Peyer's patch (tissue), 4 donors: ENCODE data around the gene TOB1. TPM values are rescaled to one million over a fixed set of nuclear protein-coding genes. Genes with fewer than 3 reads are reported as not detected.
"Not testable (repeated sequence)": the region's sequence is repeated elsewhere in the genome, so short reads cannot be mapped to it uniquely, and the experiment has no call there.

ENCODE experiments used
- DNase-seq, 3 donors: peaks; one replicate each; pipeline ENCODE4 v3.0.0-alpha.2; 2017 to 2019
- H3K27ac ChIP-seq, 4 donors: fragments of 200-600 bp; sonication (generic); one replicate each; pipeline ENCODE4 v1.5.1; 2016 to 2019
- H3K27me3 ChIP-seq, 2 donors: fragments of 200-600 bp; sonication (generic); one replicate each; pipeline ENCODE4 v1.5.1; 2019
- H3K36me3 ChIP-seq, 3 donors: fragments of 200-600 bp; sonication (generic); one replicate each; pipeline ENCODE4 v1.5.1; 2016 to 2019
- H3K4me1 ChIP-seq, 4 donors: fragments of 200-600 bp; sonication (generic); one replicate each; pipeline ENCODE4 v1.5.1; 2016 to 2019
- H3K4me3 ChIP-seq, 4 donors: fragments of 200-600 bp; sonication (generic); 1 replicate in 3 of 4; 2 replicates in 1 of 4; pipeline ENCODE4 v1.5.1; 2016 to 2019; ENCODE audit warnings: mild to moderate bottlenecking in 1 of 4
- H3K9me3 ChIP-seq, 4 donors: fragments of 200-600 bp; sonication (generic); one replicate each; pipeline ENCODE4 v1.5.1; 2016 to 2019; ENCODE audit warnings: mild to moderate bottlenecking in 1 of 4
- CTCF ChIP-seq, 6 experiments: fragments of 450-650 bp in 4 of 6; fragments of 200-600 bp in 2 of 6; sonication (generic) in 1 of 6; IDR thresholded peaks; one replicate each; pipeline ENCODE4 v1.5.1; 2017 to 2019; ENCODE audit warnings: antibody characterized with exemption in 6 of 6, mild to moderate bottlenecking in 3 of 6, moderate library complexity in 1 of 6
- POLR2A ChIP-seq, 2 donors: fragments of 450-650 bp; IDR thresholded peaks; one replicate each; pipeline ENCODE4 v1.5.1; 2017; ENCODE audit warnings: antibody characterized with exemption in 2 of 2, mild to moderate bottlenecking in 2 of 2, moderate library complexity in 2 of 2
- total RNA-seq, 4 donors: library from RNA; depleted of rRNA; stranded (reverse); fragments of >200 nt; gene quantifications; one replicate each; pipeline ENCODE4 v1.1.0, GENCODE V29; 2016

TOB1 gene
- total RNA-seq, 4 donors from 2014 or later, result 38.0 to 101 (median 60.6) TPM

GRCh38 chr17:50864747-50865059, 1.5 kb downstream of the TOB1 start:
- no peaks in the 10 kb centered on the region for H3K9me3 ChIP-seq
- TF ChIP-seq CTCF (IDR thresholded peaks at IDR 0.05) (peak in 2 of 6 experiments; percentile 12 to 16), POLR2A (IDR thresholded peaks at IDR 0.05) (peak in 1 of 2 donors; percentile 25)
- peak overlapping the region; percentile 82 to 99 (median 96) for H3K4me3 ChIP-seq
- DNase-seq, result no peak
- H3K27me3 ChIP-seq, result no peaks in the 10 kb centered on the region
- H3K27ac ChIP-seq, result peak overlapping the region; percentile 95 to 100 (median 99)
- H3K36me3 ChIP-seq, result peaks cover 0 to 27% (median 0%) of the 10 kb centered on the region in 3 donors
- H3K4me1 ChIP-seq, result peaks cover 0 to 9% (median 3%) of the 10 kb centered on the region in 4 donors

- peaks cover 0 to 9% (median 3%) of the 10 kb centered on the region in 4 donors for H3K4me1 ChIP-seq
These were observed 2.2 kb downstream of the TOB1 start for GRCh38 chr17:50863931-50864330.

GRCh38 chr17:50863221-50863843, 2.8 kb downstream of the TOB1 start:
- H3K9me3 ChIP-seq, result no peaks in the 10 kb centered on the region
- H3K36me3 ChIP-seq, result peaks cover 0 to 27% (median 0%) of the 10 kb centered on the region in 3 donors
- no peaks in the 10 kb centered on the region for H3K27me3 ChIP-seq
- DNase-seq, result peak in 2 of 3 donors; percentile 27 to 78
- peak overlapping the region in 2 of 4 donors; percentile 82 to 99 for H3K4me3 ChIP-seq
- TF ChIP-seq POLR2A (IDR thresholded peaks at IDR 0.05) (peak in 1 of 2 donors; percentile 13), CTCF (IDR thresholded peaks at IDR 0.05) (peak in 5 of 6 experiments; percentile 20 to 65 (median 61))
- H3K4me1 ChIP-seq, result peaks cover 0 to 9% (median 3%) of the 10 kb centered on the region in 4 donors
- peak overlapping the region in 2 of 4 donors; percentile 73 to 100 for H3K27ac ChIP-seq

More at GRCh38 chr17:50863931-50864330, 2.2 kb downstream of the TOB1 start:
- H3K9me3 ChIP-seq, result no peaks in the 10 kb centered on the region
- no peak for DNase-seq
- H3K4me3 ChIP-seq, result peak overlapping the region in 2 of 4 donors; percentile 82 to 99
- H3K36me3 ChIP-seq, result peaks cover 0 to 27% (median 0%) of the 10 kb centered on the region in 3 donors
- H3K27me3 ChIP-seq, result no peaks in the 10 kb centered on the region
- peak overlapping the region in 3 of 4 donors; percentile 99 to 100 (median 99) for H3K27ac ChIP-seq
- TF ChIP-seq POLR2A (IDR thresholded peaks at IDR 0.05) (no peak), CTCF (IDR thresholded peaks at IDR 0.05) (no peak)

GRCh38 chr17:50861822-50862528, 4.2 kb downstream of the TOB1 start:
- no peaks in the 10 kb centered on the region for H3K27me3 ChIP-seq
- no peak overlapping the region for H3K27ac ChIP-seq
- H3K4me3 ChIP-seq, result peak overlapping the region in 1 of 4 donors; percentile 82
- no peaks in the 10 kb centered on the region for H3K9me3 ChIP-seq
- no peak for TF ChIP-seq CTCF (IDR thresholded peaks at IDR 0.05)
- TF ChIP-seq POLR2A (IDR thresholded peaks at IDR 0.05), result no peak
- DNase-seq, result no peak
- H3K36me3 ChIP-seq, result peaks cover 0 to 27% (median 0%) of the 10 kb centered on the region in 3 donors
- peaks cover 0 to 9% (median 0%) of the 10 kb centered on the region in 4 donors for H3K4me1 ChIP-seq

- peak overlapping the region in 1 of 4 donors; percentile 9 for H3K27ac ChIP-seq
- no peak for TF ChIP-seq CTCF (IDR thresholded peaks at IDR 0.05)
- peak in 1 of 2 donors; percentile 14 for TF ChIP-seq POLR2A (IDR thresholded peaks at IDR 0.05)
- peaks cover 0 to 9% (median 0%) of the 10 kb centered on the region in 4 donors for H3K4me1 ChIP-seq
- no peaks in the 10 kb centered on the region for H3K9me3 ChIP-seq
- H3K36me3 ChIP-seq, result peaks cover 0 to 27% (median 0%) of the 10 kb centered on the region in 3 donors
- no peak for DNase-seq
- no peak overlapping the region for H3K4me3 ChIP-seq
- H3K27me3 ChIP-seq, result no peaks in the 10 kb centered on the region
These were observed 4.8 kb downstream of the TOB1 start for GRCh38 chr17:50861334-50861676.

- H3K9me3 ChIP-seq, H3K27me3 ChIP-seq, H3K4me1 ChIP-seq, DNase-seq, H3K27ac ChIP-seq, H3K4me3 ChIP-seq: not testable (repeated sequence)
- peaks cover 0 to 27% (median 0%) of the 10 kb centered on the region in 3 donors for H3K36me3 ChIP-seq
These were observed 6.4 kb downstream of the TOB1 start for GRCh38 chr17:50859727-50860126.
